Kidney (tissue), 14 donors: ENCODE measurements around the gene DIP2A. TPM values are rescaled to one million over a fixed set of nuclear protein-coding genes. Genes with fewer than 3 reads are reported as not detected.

Experiments used
- DNase-seq, 5 donors: peaks; one replicate each; pipeline ENCODE4 v3.0.0-alpha.2; 2013 to 2020
- FAIRE-seq: peaks from 2 replicates; lab custom pipeline; 2012; peaks lifted over from hg19 to GRCh38; lab: Jason Lieb, UNC
- H3K27ac ChIP-seq, 2 donors: one replicate each; pipeline ENCODE4 v1.7.0; 2013; ENCODE audit warnings: low read depth in 2 of 2, low read length in 2 of 2, inconsistent platforms in 1 of 2
- H3K27me3 ChIP-seq: one replicate; pipeline ENCODE4 v1.7.1; 2013; ENCODE audit warnings: low read length, inconsistent platforms; ENCODE audit not compliant: control insufficient read depth, insufficient read depth
- H3K36me3 ChIP-seq, 3 donors: one replicate each; pipeline versions ENCODE4 v1.7.0 to v1.7.1; 2013; ENCODE audit warnings: low read length in 3 of 3, control low read depth in 1 of 3, inconsistent platforms in 1 of 3; ENCODE audit not compliant: insufficient read depth in 3 of 3, control insufficient read depth in 2 of 3
- H3K4me1 ChIP-seq, 3 donors: one replicate each; pipeline versions ENCODE4 v1.7.0 to v1.7.1; 2013; ENCODE audit warnings: low read length in 3 of 3, inconsistent platforms in 1 of 3, low read depth in 1 of 3; ENCODE audit not compliant: control insufficient read depth in 2 of 3, insufficient read depth in 2 of 3
- H3K4me3 ChIP-seq, 3 donors: one replicate each; pipeline versions ENCODE4 v1.7.0 to v1.8.1; 2013; ENCODE audit warnings: low read length in 3 of 3, control low read depth in 1 of 3, inconsistent platforms in 1 of 3
- H3K9ac ChIP-seq, 3 donors: one replicate each; pipeline versions ENCODE4 v1.7.0 to v1.7.1; 2013; ENCODE audit warnings: low read length in 3 of 3, control low read depth in 1 of 3, inconsistent platforms in 1 of 3
- H3K9me3 ChIP-seq, 3 donors: one replicate each; pipeline versions ENCODE4 v1.7.0 to v1.7.1; 2013; ENCODE audit warnings: low read length in 3 of 3, control low read depth in 1 of 3, inconsistent platforms in 1 of 3; ENCODE audit not compliant: control insufficient read depth in 2 of 3, insufficient read depth in 1 of 3
- intact Hi-C: fragments of 100-400 bp; cut with DNase I; formaldehyde crosslinking; loops from one replicate; pipeline ENCODE4 v1.11.1; 2022
- polyA plus RNA-seq: library from polyadenylated mRNA; stranded (reverse); fragments of 350-450 nt; fragmentation: Illumina TruSeq; extraction: RNeasy Lipid Tissue Mini Kit (QIAGEN cat#74804); gene quantifications from one replicate; pipeline ENCODE4 v1.2.3, GENCODE V29; 2014; ENCODE audit warnings: low read depth, low replicate concordance; ENCODE audit not compliant: insufficient read depth
- total RNA-seq: library from RNA; stranded (reverse); fragmentation: NEBNext Ultra II Directional; extraction: Animal tissue kit (Norgen Biotek cat#: 25700); gene quantifications from one replicate; pipeline ENCODE4 v1.2.1, GENCODE V29; 2021
- TF ChIP-seq, protein P1 (sequence below): IDR thresholded peaks from 3 replicates; pipeline ENCODE4 v1.5.1; 2012; ENCODE audit warnings: mild to moderate bottlenecking, moderate library complexity, borderline replicate concordance; ENCODE audit not compliant: insufficient read depth; ENCODE audit errors: extremely low read depth
- donor health status: control.
- donor health status: control.
- donor health status: control.
- donor health status: control.
- donor health status: control.
- donor health status: DM: yes; HTN: yes; CAD: no.
- donor health status: Normal renal cell carcinoma (clear cell type).

DIP2A gene
- total and polyA plus RNA-seq, 2 donors from 2014 or later: 8.7 to 36.5 TPM

DNA sequence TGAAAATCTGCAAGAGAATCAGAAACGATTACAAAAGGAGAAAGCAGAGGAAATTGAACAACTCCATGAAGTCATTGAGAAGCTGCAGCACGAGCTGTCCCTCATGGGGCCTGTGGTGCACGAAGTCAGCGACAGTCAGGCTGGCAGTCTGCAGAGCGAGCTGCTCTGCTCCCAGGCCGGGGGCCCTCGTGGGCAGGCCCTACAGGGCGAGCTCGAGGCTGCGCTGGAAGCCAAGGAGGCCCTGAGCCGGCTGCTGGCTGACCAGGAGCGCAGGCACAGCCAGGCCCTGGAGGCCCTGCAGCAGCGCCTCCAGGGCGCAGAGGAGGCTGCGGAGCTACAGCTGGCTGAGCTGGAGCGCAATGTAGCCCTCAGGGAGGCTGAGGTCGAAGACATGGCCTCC, 47.5 kb upstream of the DIP2A start:
- Histone ChIP-seq H3K9me3 (no peaks in the 10 kb centered on the region), H3K4me1 (no peaks in the 10 kb centered on the region), H3K36me3 (peaks cover 0 to 14% (median 3%) of the 10 kb centered on the region in 3 donors), H3K9ac (no peak overlapping the region), H3K4me3 (no peak overlapping the region), H3K27ac (no peak overlapping the region), H3K27me3 (no peaks in the 10 kb centered on the region)
- FAIRE-seq: no peak
- peak in 1 of 5 donors; percentile 61 for DNase-seq
- intact Hi-C loops: no loop called here
- TF ChIP-seq, protein P1, sequence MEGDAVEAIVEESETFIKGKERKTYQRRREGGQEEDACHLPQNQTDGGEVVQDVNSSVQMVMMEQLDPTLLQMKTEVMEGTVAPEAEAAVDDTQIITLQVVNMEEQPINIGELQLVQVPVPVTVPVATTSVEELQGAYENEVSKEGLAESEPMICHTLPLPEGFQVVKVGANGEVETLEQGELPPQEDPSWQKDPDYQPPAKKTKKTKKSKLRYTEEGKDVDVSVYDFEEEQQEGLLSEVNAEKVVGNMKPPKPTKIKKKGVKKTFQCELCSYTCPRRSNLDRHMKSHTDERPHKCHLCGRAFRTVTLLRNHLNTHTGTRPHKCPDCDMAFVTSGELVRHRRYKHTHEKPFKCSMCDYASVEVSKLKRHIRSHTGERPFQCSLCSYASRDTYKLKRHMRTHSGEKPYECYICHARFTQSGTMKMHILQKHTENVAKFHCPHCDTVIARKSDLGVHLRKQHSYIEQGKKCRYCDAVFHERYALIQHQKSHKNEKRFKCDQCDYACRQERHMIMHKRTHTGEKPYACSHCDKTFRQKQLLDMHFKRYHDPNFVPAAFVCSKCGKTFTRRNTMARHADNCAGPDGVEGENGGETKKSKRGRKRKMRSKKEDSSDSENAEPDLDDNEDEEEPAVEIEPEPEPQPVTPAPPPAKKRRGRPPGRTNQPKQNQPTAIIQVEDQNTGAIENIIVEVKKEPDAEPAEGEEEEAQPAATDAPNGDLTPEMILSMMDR: no peak

DNA sequence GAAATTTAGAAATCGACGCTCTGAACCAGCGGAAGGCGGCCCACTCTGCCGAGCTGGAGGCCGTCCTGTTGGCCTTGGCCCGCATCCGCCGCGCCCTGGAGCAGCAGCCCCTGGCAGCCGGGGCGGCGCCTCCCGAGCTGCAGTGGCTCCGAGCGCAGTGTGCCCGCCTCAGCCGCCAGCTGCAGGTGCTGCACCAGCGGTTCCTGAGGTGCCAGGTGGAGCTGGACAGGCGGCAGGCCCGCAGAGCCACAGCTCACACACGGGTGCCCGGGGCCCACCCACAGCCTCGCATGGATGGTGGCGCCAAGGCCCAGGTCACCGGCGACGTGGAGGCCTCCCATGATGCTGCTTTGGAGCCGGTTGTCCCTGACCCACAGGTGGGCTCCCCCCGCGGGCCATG, 47.0 kb upstream of the DIP2A start:
- no peak overlapping the region for H3K27ac ChIP-seq
- TF ChIP-seq, protein P1: no peak
- no peak overlapping the region for H3K9ac ChIP-seq
- intact Hi-C loops: no loop called here
- FAIRE-seq (no peak), DNase-seq (peak in 1 of 5 donors; percentile 51)
- no peak overlapping the region for H3K4me3 ChIP-seq
- H3K4me1 ChIP-seq: no peaks in the 10 kb centered on the region
- no peaks in the 10 kb centered on the region for H3K9me3 ChIP-seq
- no peaks in the 10 kb centered on the region for H3K27me3 ChIP-seq
- H3K36me3 ChIP-seq: peaks cover 0 to 17% (median 3%) of the 10 kb centered on the region in 3 donors

DNA sequence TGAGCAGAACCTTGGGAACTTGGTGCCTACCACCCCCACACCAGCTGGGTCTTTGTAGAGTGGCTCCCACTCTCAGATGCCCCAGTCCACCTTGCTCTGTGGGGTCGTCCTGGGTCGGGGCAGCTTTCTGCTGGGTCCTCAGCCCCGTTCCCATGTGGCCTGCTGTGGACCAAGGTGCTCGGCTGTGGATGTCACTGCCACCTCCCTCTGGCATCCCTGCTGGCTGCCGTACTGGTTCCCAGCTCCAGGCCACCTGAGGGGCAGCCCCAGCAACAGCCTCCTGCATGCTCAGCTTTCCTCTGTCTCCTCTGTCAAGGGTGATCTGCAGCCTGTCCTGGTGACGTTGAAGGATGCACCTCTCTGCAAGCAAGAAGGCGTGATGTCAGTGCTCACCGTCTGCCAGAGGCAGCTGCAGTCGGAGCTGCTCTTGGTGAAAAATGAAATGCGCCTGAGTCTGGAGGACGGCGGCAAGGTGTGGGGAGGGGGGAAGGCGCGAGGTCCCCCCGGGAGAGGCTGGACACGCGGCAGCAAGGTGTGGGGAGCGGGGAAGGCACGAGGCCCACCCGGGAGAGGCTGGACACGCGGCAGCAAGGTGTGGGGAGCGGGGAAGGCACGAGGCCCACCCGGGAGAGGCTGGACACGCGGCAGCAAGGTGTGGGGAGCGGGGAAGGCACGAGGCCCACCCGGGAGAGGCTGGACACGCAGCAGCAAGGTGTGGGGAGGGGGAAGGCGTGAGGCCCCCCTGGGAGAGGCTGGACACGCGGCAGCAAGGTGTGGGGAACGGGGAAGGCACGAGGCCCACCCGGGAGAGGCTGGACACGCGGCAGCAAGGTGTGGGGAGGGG, 45.9 kb upstream of the DIP2A start:
- Histone ChIP-seq H3K4me1 (no peaks in the 10 kb centered on the region), H3K27ac (no peak overlapping the region), H3K9me3 (no peaks in the 10 kb centered on the region), H3K27me3 (no peaks in the 10 kb centered on the region), H3K9ac (no peak overlapping the region), H3K36me3 (peaks cover 0 to 17% (median 3%) of the 10 kb centered on the region in 3 donors), H3K4me3 (no peak overlapping the region)
- intact Hi-C loops: no loop called here
- DNase-seq (peak in 1 of 5 donors; percentile 43), FAIRE-seq (no peak)
- TF ChIP-seq, protein P1: no peak
